NCI-H2227 (cell line): ENCODE measurements around the gene PLEKHA8.

Experiments
- DNase-seq: peaks from one replicate; lab custom pipeline; 2025; ENCODE audit not compliant: unreplicated experiment; lab: John Stamatoyannopoulos, UW

Gene PLEKHA8

GRCh38 chr7:30143748-30144251, 115.6 kb downstream of the PLEKHA8 start:
- DNase-seq = peak; percentile 16

- DNase-seq = no peak
These were observed 116.6 kb downstream of the PLEKHA8 start for GRCh38 chr7:30144657-30145306.

DNA sequence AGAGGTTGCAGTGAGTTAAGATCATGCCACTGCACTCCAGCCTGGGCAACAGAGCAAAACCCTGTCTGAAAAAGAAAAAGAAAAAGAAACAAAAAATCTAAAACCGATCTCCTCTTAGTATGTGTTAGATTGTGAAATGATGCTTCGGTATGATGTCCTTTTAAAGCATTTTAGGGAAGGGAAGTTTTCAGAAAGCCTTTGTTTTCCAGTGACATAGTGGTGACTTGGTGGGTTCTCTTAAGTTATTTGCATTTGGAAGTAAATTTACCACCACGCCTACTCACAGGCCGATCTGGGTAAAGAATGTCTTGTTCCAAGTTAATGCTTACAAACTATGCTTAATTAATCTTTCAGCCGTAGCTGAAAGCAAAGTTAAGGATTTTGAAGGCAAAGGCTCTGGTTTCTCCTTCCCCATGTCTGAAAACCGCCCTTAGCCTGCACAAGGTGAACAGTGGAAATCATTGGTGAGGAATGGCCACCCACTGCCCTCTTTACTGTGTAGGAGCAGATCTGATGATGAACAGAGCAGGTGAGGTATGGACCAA, 117.3 kb downstream of the PLEKHA8 start:
- DNase-seq = no peak

DNA sequence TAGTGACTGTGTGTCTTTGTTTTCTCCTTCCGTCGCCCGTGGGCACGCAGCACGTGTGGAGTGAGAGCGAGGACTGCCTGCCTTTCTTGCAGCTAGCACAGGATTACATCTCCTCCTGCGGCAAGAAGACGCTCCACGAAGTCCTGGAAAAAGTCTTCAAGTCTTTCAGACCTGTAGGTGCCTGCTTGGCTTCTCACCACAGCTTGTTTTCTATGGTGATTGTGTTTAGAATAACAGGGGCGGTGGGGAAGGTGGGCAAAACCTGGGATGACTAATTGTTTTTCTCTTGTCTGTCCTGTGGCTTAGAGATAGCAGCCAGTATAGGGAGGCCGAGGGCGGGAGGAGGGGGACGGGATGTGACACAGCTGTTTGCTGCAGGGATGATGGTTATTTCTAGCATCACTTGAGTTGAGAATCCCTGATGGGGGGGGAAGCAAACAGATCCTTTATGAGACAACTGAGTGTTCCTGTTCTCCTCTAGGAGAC, 118.0 kb downstream of the PLEKHA8 start:
- DNase-seq = peak; percentile 60

- DNase-seq = no peak
These were observed 119.0 kb downstream of the PLEKHA8 start for GRCh38 chr7:30147223-30147622.

GRCh38 chr7:30147785-30148184, 119.6 kb downstream of the PLEKHA8 start:
- no peak for DNase-seq

DNA sequence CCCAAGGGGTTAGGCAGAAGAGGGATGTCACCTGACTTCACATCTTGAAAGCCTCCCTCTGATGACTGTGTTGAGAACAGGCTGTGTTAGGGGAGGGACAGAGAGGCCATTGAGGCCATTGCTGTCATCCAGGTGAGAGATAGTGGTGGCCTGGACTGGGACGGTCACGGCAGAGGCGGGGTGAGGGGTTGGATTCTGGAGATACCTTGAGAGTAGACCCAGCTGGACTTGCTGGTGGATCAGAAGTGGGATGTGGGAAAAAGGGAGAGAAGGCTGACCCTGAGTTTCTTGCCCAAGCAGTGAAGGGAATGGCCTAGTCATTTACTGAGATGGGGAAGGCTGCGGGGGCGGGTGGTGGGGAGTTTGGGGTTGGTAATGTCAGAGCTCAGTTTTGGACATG, 120.2 kb downstream of the PLEKHA8 start:
- DNase-seq = no peak

DNA sequence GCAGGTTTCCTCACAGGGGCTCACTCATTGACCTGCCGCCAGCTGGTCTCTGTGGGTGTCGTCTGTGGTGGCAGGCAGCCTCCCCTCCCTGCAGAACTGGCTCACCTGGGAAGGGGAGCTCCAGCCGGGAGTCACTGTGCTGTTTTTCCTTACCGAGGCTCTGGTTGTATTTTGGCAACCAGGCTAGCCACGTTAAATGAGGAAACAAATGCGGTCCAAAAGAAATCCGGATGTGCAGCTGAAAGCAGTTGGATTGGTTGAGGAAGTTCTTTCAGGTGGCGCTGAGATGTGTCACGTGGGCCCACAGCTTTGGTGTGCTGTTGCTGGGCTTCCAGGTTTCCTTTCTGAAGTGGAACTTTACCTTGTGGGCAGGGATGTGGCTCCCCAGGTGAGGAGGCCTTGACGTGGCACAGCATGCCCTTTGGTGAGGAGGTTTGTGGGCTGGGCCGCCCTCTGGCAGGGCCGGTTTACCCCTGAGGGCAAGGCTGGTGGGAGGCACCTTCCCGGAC, 120.8 kb downstream of the PLEKHA8 start:
- DNase-seq = no peak

- no peak for DNase-seq
These were observed 121.5 kb downstream of the PLEKHA8 start for GRCh38 chr7:30149640-30150272.

DNA sequence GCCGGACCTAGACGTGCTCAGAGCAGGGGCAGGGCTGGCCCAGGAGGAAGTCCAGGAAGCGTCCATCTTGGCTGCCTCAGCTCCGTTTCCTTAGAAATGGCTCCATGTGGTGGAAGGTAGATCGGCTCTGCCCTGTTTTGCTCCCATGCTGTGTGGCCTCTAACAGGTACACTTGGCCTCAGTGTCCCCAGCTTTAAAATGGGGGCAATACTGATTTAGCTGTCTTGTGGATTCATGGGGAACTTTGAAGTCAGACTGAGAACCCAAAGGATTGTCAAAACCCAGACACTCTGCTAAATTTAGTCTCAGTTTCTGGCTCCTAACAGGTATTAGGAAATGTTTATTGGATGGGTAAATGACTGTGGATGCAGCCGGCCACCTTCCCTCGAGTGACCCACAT, 122.5 kb downstream of the PLEKHA8 start:
- no peak for DNase-seq

GRCh38 chr7:30154111-30154587, 125.9 kb downstream of the PLEKHA8 start:
- no peak for DNase-seq

DNA sequence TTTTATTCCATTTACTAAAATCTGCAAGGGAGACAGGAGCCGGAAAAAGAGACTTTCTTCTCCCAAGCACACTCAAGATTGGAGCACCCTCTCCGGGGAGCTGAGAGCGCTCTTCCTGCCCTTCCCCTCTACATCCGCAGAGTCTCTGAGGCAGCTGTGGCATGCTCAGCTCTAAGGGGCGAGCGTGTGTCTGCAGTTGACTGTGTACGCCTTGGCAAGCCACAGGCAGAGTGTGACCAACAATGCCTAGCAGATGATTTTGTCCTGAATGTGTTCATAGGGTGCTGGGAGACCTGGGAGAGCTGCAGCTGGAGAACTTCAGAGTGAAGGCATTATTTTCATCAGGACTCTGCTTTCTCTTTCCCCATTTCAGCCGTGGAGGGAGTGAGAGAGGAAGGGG, 127.3 kb downstream of the PLEKHA8 start:
- no peak for DNase-seq

DNA sequence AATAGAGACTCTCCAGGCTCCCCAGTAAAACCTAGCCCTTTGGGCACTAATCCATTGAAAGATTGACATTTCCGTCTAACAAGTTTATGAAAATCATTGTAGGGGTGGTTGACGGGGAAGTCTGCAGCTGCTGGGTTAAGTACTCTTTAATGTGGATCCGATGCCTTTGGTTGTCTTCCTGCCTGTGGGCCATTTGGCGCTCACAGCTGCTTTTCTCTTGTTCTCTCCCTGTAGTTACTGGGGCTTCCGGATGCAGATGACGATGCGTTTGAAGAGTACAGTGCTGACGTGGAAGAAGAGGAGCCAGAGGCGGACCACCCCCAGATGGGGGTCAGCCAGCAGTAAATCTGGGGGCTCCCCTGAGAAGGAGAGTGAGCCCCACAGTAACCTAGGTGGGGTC, 129.0 kb downstream of the PLEKHA8 start:
- DNase-seq = no peak

DNA sequence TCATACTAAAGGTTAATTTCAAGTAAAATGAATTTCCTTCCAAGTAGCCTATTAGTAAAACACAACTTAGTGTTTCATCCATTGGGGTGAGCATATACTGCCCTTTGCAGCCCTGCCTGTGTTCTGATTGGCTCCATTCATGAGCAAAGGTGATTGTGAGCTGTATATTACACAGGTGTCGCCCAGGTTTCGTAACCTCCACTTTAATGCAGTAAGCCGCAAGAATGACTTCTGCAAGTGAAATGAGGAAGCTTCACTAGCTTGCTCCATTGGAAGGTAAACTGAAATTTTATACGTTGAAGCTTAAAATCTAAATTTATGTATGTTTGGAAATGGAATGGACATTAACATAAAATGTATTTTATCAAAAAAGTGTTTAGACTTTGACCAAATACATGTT, 131.0 kb downstream of the PLEKHA8 start:
- DNase-seq = no peak

DNA sequence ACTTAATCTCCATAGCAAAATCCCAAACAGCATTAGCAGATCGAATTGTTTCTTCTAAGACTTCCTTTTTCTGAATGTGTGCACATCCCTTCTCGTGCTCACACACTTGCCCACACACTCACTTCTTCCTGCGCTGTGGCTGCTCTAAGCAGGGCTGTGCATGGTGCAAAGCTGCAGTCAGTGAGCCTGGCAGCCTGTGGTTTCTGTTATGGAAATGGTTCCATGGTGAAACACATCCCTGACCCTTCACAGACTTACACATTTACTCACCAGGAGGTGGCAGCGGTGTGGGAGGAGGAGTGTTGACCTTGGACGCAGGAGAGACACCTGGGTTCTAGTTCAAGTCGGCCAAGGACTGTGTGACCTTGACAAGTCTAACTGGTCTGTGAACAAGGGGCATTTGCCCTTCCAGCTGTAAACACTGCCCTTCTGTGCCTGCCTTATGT, 131.5 kb downstream of the PLEKHA8 start:
- peak; percentile 17 for DNase-seq

DNA sequence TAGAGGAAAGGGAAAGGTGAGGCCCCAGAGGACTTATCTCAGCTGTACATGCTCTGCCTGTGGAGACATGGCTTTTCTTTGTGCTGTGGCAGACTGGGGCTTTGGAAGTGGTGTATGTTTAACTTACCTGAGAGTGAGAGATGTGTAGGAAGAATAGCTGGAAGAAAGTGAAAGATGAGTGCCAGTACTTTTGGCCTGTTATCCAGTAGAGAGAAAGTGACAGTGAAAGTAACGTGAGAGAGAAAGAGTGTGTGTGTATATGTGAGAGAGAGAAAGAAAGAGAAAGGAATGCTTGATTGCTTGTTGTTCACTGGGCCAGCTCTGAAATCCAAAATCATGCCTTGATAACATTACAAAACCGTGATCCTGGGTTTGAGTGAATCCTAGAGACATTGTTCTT, 132.1 kb downstream of the PLEKHA8 start:
- no peak for DNase-seq

- DNase-seq = no peak
These were observed 133.9 kb downstream of the PLEKHA8 start for GRCh38 chr7:30162133-30162532.

GRCh38 chr7:30162622-30163124, 134.5 kb downstream of the PLEKHA8 start:
- peak; percentile 54 for DNase-seq

- peak; percentile 17 for DNase-seq
These were observed 135.2 kb downstream of the PLEKHA8 start for GRCh38 chr7:30163231-30163894.

- DNase-seq = peak; percentile 59
These were observed 136.4 kb downstream of the PLEKHA8 start for GRCh38 chr7:30164567-30164966.

GRCh38 chr7:30165590-30165989, 137.4 kb downstream of the PLEKHA8 start:
- DNase-seq = no peak
